Gastroesophageal sphincter (tissue), 4 donors: Measurements from ENCODE around the gene RNF38. TPM values are rescaled to one million over a fixed set of nuclear protein-coding genes. Genes with fewer than 3 reads are reported as not detected.

Source experiments
- ATAC-seq: fragments of 150-250 bp; one replicate; pipeline ENCODE4 v1.9.1; 2016; ENCODE audit warnings: mild to moderate bottlenecking, moderate library complexity
- H3K27ac ChIP-seq, 4 donors: fragments of 200-600 bp; sonication (generic) in 3 of 4; 1 replicate in 3 of 4; 2 replicates in 1 of 4; pipeline ENCODE4 v1.5.1; 2016 to 2019
- H3K27me3 ChIP-seq: fragments of 200-600 bp; sonication (generic); one replicate; pipeline ENCODE4 v1.5.1; 2019
- H3K36me3 ChIP-seq, 2 donors: fragments of 200-600 bp; sonication (generic); one replicate each; pipeline ENCODE4 v1.5.1; 2019; ENCODE audit warnings: control low read depth in 1 of 2
- H3K4me1 ChIP-seq, 3 donors: fragments of 200-600 bp; sonication (generic); 1 replicate in 2 of 3; 2 replicates in 1 of 3; pipeline ENCODE4 v1.5.1; 2016 to 2019; ENCODE audit warnings: control low read depth in 2 of 3
- H3K4me3 ChIP-seq, 2 donors: fragments of 200-600 bp; sonication (generic); one replicate each; pipeline ENCODE4 v1.5.1; 2019; ENCODE audit warnings: mild to moderate bottlenecking in 1 of 2, moderate library complexity in 1 of 2
- H3K9me3 ChIP-seq, 3 donors: fragments of 200-600 bp; sonication (generic); one replicate each; pipeline ENCODE4 v1.5.1; 2017 to 2019; ENCODE audit warnings: control low read depth in 2 of 3
- CTCF ChIP-seq, 4 experiments: fragments of 200-600 bp in 2 of 4; fragments of 450-650 bp in 2 of 4; sonication (generic) in 1 of 4; IDR thresholded peaks; one replicate each; pipeline ENCODE4 v1.5.1; 2017 to 2019; ENCODE audit warnings: antibody characterized with exemption in 4 of 4, mild to moderate bottlenecking in 2 of 4, moderate library complexity in 2 of 4
- EP300 ChIP-seq: sonication (generic); formaldehyde crosslinking; IDR thresholded peaks from one replicate; pipeline ENCODE4 v1.6.1; 2017; ENCODE audit warnings: antibody characterized with exemption, mild to moderate bottlenecking
- POLR2A ChIP-seq, 2 donors: fragments of 450-650 bp; IDR thresholded peaks; one replicate each; pipeline ENCODE4 v1.6.1; 2017; ENCODE audit warnings: antibody characterized with exemption in 2 of 2, mild to moderate bottlenecking in 2 of 2, moderate library complexity in 1 of 2
- POLR2AphosphoS5 ChIP-seq: sonication (generic); formaldehyde crosslinking; IDR thresholded peaks from one replicate; pipeline ENCODE4 v1.6.1; 2017; ENCODE audit warnings: antibody characterized with exemption
- WGBS, 2 donors: methylation state at CpG; one replicate each; pipeline ENCODE4 v1.1.5; 2018; ENCODE audit warnings: low coverage in 1 of 2; 5-methylcytosine and 5-hydroxymethylcytosine counted together
- total RNA-seq, 4 donors: library from RNA; depleted of rRNA; stranded (reverse); fragments of >200 nt; gene quantifications; one replicate each; pipeline ENCODE4 v1.1.0, GENCODE V29; 2016

The RNF38 gene
- total RNA-seq, 4 donors from 2014 or later = 38.9 to 57.4 (median 54.6) TPM

GRCh38 chr9:36289836-36290435, 110.1 kb downstream of the RNF38 start:
- no peak for ATAC-seq
- WGBS, 2 donors = 87 to 100% methylated on average over 3 of the region's 3 CpGs
- Histone ChIP-seq H3K27ac (no peak overlapping the region), H3K4me3 (no peak overlapping the region), H3K27me3 (no peaks in the 10 kb centered on the region), H3K4me1 (no peaks in the 10 kb centered on the region), H3K36me3 (no peaks in the 10 kb centered on the region), H3K9me3 (no peaks in the 10 kb centered on the region)
- TF ChIP-seq POLR2A (IDR thresholded peaks at IDR 0.05) (no peak), CTCF (IDR thresholded peaks at IDR 0.05) (no peak), POLR2AphosphoS5 (no peak), EP300 (no peak)

GRCh38 chr9:36288070-36288469, 112.0 kb downstream of the RNF38 start:
- WGBS, 2 donors = 75 to 89% methylated on average over 1 to 3 of the region's 3 CpGs
- Histone ChIP-seq H3K27ac (no peak overlapping the region), H3K4me3 (no peak overlapping the region), H3K9me3 (no peaks in the 10 kb centered on the region), H3K36me3 (no peaks in the 10 kb centered on the region), H3K27me3 (no peaks in the 10 kb centered on the region), H3K4me1 (no peaks in the 10 kb centered on the region)
- ATAC-seq = no peak
- TF ChIP-seq CTCF (IDR thresholded peaks at IDR 0.05) (no peak), POLR2AphosphoS5 (no peak), POLR2A (IDR thresholded peaks at IDR 0.05) (no peak), EP300 (no peak)

Other genes starting within 250 kb of the RNF38 start
- gene CCIN, start 230.9 kb downstream of the RNF38 start, total RNA-seq = 1 to 10 TPM in 2 of 4 donors, under 1 TPM in 1, not detected in 1; 0.31 to 1.7 (median 1.5) TPM
- gene CLTA, start 209.3 kb downstream of the RNF38 start, total RNA-seq = 100 to 1,000 TPM; 136 to 195 (median 158) TPM
- gene GNE, start 141.8 kb downstream of the RNF38 start, total RNA-seq = 10 to 100 TPM; 27.3 to 34.2 (median 31.1) TPM
- 1 to 10 TPM in 1 of 4 donors, under 1 TPM in 2, not detected in 1; 0.13 to 1.6 (median 0.58) TPM for gene MELK, start 172.6 kb upstream of the RNF38 start, total RNA-seq